Glomerular endothelial cell (primary cell): ENCODE data around the gene OPA3. TPM values are rescaled to one million over a fixed set of nuclear protein-coding genes. Genes with fewer than 3 reads are reported as not detected.
"Not testable (repeated sequence)": the region's sequence is repeated elsewhere in the genome, so short reads cannot be mapped to it uniquely, and the experiment has no call there.

ENCODE experiments used
- DNase-seq: peaks from one replicate; pipeline ENCODE4 v3.0.0-alpha.2; 2011; ENCODE audit warnings: low read depth, low spot score; ENCODE audit errors: extremely low read depth
- total RNA-seq: library from RNA; depleted of rRNA; stranded (reverse); fragments of >200 nt; gene quantifications from 2 replicates; pipeline ENCODE4 v1.2.3, GENCODE V29; 2015

Gene OPA3
- 14.9 and 16.6 TPM in 2 replicates for total RNA-seq

DNA sequence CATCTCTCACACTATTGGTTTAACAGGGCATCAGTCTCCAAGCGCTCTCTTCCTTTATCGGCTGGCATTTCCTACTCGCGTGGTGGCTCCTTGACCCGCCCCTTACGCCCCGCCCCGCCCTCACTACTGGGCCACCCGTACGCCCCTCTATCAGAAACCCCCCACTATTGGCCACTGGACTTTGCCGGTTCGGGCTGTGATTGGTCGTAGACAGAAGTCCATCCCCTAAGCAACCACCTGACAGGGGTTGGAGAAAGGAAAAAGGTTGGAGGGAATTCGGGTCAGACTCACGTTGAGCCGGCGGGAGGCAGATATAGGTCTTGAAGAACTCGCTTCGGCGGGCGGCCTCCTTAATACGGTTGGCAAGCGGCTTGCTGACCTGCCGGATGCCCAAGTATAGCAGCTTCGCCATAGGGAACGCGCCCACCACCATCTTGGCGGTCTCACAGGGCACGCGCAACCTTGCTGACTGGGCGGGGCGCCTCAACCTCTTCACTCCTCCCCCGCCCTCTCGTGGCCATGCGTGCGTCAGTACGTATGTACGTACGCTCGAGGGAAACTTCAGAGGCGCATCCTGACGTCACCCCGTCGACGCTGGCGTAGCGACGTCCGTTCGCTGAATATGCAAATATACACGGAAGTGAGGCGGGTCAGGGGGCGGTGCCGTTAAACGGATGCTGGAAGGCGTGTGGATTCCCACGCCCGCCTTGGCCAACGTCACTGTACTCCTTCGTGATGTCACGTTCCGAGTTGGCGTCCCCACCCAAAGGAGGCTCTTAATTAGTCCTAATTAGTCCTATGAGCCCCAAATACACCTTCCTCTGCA lies at the start of gene OPA3:
TSS of gene OPA3 (minus strand) at position 471 of the 826 bp plus-strand sequence. CDS start at position 433, 38 bp downstream.
- DNase-seq: peak; percentile 97

DNA sequence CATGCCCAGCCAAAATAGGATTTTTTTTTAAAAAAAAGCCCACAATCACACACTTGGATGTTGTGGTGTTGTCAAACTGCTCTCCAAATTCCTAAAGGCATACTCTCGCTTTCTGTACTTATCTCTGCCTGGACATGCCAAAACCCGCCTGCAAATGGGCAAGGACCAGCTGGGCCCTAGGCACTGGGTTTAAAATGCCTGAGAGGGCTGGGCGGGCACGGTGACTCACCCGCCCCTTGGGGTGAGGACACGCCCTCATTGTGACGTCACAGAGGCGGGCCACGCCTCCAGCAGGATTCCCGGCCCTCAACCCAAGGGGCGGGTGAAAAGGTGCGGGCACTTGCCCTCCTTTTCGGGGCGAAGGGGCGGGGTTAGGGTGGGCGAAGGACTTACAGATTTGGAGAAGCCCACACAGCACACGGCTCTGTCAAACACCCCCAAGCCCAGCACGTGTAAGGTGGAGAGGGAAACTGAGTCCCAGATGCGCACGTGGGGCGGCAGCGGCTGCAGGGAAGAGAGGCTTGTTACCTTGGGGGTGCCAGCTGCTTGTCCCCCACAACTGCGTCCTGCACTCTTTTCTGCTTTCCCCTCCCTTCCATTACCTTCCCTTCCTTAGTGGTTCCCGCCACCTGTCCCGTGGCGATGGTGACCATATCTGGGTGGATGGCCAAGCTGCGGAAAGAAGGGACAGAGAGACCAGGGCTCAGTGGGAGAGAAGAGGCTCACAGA lies 48.0 kb upstream of the OPA3 start:
- DNase-seq: no peak

DNA sequence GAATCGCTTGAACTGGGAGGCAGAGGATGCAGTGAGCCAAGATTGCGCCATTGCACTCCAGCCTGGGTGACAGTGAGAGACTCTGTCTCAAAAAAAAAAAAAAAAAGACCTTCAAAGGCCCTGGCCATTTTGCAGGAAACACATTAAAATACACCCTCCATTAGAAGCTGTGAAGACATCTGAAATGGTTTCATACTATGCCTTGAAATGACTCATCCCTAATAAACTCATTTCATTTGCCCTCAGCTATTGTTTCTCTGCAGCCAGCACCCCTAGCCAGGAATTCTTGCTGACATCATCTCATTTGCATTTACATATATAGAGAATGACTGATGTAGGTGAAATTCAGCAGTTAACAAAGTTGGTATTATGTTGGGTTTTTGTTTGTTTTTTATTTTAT lies 45.9 kb upstream of the OPA3 start:
- no peak for DNase-seq

DNA sequence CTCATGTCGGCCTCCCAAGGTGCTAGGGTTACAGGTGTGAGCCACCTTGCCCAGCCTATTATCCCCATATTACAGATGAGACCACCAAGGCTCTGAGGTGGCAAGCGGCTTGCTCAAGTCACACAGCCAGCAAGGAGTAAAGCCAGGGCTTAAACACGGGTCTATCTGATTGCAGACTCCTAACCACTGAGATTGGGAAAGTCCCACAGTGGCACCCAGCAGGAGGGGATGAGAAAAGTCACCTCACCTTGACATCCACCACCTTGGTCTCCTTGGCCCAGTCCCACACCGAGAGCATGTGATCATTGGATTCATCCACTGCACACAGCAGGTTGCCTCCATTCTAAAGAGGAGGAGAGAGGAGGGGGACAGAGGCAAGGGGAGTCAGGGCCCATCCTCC lies 45.1 kb upstream of the OPA3 start:
- DNase-seq: no peak

DNA sequence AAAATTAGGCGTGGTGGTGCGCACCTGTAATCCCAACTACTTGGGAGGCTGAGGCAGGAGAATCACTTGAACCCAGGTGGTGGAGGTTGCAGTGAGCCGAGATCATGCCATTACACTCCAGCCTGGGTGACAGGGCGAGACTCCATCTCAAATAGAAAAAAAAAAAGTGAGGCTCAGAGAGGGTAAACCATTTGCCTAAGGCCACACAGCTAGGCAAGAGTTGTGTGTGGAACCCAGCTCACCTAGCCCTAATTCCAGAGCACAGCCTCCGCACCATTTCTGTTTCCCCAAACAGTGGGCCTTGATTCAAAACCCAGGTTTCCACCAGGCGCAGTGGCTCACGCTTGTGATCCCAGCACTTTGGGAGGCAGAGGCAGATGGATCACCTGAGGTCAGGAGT lies 43.6 kb upstream of the OPA3 start:
- not testable (repeated sequence) for DNase-seq

DNA sequence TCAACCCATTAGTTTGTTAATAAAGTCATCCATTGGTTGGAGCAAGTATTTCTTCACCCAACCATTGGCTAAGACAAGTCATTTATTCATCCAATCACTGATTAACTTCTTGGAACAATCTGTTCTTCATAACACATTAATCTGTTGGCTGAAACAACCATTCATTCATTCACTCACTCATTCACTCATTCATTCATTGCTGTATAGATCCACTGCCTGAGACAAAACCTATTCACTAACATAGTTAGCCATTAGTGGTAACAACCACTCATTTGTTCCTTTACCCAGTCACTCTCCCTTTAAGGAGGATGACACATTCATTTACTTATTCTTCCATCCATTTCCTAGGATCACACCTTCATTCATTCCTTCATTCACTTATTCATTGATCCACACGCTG lies 39.4 kb upstream of the OPA3 start:
- no peak for DNase-seq

DNA sequence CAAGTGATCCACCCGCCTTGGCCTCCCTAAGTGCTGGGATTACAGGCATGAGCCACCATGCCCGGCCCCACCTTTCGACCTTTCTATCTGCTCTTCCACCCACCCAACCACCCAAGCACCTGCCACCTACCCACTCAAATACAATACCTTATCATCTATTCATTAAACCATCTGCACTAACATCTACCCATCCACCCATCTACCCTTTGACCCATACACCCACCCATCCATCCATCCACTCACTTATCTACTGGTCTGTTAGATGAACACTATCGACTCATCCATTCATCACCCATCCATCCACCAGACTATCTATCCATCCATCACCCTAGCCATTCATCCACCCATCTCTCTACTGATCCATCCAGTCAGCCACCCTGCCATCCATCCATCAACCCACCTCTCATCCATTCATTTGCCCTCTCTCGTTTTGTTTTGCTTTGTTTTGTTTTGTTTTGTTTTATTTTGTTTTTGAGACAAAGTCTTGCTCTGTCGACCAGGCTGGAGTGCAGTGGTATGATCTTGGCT lies 37.4 kb upstream of the OPA3 start:
- DNase-seq: no peak

DNA sequence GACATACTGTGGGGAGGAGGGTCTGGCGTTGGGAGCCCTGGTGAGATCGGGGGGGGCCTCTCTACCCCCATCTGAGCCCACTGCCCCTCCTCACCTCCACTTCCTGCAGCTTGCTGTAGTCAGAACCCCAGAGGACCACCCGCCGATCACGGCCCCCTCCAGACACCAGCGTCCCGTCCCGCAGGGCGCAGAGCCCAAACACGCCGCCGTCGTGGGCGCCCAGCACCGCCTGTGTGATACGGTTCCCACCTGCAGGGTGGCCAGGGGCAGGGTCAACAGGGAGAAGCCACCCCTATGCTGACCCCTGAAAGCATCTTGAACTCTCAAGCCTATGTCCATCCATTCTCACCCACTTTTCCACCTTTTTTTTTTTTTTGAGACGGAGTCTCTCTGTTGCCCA lies 36.8 kb upstream of the OPA3 start:
- no peak for DNase-seq

DNA sequence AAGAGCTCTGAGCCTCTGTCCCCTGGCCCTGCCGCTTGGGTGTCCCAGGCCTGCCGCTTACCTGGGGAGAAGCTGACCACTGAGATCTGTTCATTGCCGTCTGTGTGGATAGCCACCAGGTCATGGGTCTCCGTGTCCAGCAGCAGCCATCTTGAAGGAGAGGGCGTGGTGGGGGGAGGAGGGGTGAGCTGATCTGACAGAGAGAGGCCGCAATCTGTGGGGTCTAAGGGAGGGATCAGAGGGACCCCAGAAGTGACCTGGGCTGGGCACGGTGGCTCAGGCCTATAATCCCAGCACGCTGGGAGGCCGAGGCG lies 32.1 kb upstream of the OPA3 start:
- no peak for DNase-seq

DNA sequence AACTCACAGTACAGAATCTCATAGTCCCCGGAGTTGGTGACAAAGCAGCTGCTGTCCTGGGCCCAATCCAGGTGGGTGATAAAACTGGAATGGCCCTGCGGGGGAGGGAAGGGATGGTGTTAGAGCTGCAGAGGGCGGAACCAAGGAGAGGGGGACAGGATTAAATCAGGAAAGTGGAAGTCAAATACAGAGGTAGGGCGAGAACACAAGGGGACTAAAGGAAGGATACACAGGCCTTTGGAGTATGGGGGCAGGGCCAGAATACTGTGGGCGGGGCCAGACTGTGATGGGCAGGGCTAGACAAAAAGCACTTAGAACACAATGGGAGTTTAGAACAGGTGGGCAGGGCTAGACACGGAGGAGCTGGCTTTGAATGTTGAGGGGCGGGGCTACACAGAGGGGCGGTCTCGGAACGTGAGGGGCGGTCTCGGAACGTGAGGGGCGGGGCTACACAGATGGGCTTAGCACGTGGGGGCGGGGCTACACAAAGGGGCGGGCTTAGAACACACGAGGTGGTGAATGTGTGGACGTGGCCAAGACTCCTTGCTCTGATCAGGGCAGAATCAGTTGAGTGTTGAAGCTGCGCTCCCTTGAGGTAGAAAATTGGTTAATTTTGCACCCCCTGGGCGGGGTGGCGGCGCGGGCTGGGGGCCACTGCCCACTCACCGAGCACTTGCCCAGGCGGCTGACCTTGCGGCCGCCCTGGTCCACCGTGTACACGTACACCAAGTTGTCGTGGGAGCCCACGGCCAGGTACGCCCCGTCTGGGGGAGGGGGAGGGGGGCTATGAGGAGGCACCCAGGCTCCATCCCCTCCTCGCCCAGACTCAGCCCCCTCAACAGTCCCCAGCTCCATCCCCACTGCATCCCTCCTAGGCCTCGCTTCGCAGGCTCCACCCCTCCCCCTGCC lies 31.4 kb upstream of the OPA3 start:
- peak; percentile 91 for DNase-seq

DNA sequence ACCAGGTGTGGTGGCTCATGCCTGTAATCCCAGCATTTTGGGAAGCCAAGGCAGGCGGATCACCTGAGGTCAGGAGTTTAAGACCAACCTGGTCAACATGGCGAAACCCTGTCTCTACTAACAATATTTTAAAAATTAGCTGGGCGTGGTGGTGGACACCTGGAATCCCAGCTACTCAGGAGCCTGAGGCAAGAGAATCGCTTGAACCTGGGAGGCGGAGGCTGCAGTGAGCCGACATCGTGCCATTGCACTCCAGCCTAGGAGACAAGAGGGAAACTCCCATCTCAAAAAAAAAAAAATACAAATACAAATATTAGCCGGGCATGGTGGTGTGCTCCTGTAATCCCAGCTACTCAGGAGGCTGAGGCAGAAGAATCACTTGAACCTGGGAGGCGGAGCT lies 30.5 kb upstream of the OPA3 start:
- DNase-seq: not testable (repeated sequence)

DNA sequence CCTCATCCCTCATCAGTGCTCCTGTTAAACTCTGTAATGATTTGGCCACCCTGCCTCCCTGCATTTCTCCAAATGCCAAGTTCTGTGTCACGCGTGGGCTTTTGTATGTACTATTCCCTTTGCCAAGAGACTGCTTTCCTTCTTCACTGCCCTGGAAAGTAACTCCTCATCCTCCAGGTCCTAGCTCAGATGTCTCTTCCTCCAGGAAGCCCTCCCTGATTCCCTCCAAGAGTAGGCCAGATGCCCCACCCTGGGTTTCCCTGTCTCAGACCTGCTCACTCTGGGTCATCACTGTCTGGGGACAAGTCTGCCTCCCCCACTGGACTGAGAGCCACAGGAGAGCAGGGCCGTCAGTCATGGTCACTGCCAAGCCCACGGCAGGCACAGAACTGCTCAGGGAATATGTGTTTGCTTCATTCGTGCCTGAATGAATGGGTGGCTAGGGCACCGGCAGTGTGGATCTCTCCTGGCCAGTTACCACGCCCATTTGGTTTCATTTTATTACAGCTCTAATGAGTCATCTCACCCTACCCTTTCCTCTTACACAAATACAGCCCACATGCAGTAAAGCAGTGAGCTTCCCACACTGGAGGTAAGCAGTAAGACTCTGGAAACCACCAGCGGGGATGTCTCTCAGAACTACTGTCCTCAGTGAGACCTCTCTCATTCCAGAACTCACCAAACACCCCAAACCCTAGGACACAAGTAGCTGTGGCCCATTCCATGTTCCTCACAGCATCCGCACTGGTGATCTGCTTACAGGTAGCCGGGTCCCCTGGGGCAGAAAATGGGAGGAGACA lies 29.5 kb upstream of the OPA3 start:
- no peak for DNase-seq

DNA sequence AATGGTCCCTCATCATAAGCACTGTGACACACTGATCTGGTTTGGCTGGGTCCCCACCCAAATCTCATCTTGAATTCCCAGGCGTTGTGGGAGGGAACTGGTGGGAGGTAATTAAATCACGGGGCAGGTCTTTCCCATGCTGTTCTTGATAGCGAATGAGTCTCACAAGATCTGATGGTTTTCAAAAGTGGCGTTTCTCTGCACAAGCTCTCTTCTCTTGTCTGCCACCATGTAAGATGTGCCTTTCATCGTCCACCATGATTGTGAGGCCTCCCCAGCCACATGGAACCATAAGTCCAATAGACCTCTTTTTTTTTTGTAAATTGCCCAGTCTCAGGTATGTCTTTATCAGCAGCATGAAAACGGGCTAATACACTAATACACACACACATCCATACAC lies 24.3 kb upstream of the OPA3 start:
- no peak for DNase-seq

DNA sequence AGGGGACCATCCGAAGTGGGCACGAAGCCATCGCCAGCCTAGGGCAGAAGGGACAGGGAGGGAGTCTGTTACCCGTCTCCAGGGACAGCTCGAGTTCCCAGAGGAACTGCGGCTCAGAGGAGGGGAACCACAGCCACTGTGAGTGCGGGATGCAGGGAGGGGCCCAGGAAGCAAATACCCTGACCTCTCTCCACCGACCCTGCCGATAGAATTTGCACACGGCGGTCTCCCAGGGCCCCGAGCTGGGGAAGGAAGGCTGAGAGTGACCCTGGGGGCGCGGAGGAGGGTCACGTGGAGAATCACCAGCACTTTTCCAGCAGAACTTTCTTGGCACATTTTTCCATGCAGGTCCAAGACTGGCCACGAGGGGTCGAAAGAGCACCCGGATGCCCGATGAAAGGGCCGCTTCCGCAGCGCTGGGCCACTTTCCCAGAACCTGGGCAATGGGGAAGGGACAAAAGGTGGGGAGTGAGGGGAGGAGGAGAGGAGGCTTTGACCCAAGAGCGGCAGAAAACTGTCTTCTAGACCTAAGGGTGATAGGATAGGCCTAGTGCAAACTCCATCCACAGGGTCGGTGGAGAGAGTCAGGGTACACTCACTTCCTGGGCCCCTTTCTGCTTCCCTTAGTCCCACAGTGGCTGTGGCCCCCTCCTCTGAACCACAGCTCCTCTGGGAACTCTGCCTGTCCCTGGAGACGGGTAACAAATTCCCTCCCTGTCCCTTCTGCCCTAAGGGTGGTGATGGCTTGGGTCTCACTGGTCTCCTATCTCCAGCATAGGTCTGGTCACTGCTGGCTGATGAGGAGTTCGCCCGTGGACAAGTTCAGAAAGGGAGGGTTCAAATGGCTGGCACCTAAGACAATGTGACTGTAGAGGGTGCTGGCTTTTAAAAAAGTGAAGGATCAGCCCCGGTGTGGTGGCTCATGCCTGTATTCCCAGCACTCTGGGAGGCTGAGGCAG lies 22.7 kb upstream of the OPA3 start:
- DNase-seq: no peak

DNA sequence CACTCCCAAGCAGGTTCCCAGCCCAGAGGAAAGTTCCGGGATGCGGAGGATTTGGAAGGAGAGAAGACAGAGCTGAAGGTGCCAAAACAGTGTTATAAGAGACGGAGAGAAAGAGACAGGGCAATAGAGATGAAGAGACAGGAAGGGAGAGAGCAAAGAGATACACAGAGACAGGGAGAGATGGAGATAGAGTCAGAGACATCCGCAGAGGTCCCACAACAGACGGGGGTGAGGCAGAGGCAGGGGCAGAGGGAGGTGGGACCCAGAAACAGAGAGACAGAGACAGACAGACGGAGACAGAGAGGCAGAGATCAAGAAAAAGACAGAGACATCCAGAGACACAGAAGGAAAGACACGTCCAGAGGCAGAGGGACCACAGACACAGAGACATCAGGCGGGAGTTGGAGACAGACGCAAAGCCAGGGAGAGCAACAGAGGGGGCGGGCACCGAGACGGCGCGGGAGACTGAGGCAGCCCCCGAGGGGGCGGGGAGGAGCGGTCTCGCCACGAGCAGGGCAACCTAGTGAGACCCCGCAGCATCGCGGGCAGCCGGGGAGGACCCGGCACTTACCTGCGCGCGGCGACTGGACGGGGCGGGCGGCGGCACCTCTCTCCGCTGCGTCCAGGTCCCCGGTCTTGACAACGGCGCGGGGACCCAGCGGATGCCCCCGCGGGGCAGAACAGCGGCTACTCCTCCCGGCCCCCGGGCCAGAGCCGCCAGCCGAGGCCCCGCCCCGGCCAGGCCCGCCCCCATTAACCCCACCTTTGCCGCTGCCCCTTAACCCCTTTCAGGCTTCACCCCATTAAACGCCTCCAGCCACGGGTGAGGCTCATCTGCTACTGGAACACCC lies 17.1 kb upstream of the OPA3 start, which contains the start of gene GPR4:
TSS of gene GPR4 (minus strand) at position 689 of the 851 bp plus-strand sequence. CDS start 10,346 bp downstream, outside the sequence.
- DNase-seq: no peak

DNA sequence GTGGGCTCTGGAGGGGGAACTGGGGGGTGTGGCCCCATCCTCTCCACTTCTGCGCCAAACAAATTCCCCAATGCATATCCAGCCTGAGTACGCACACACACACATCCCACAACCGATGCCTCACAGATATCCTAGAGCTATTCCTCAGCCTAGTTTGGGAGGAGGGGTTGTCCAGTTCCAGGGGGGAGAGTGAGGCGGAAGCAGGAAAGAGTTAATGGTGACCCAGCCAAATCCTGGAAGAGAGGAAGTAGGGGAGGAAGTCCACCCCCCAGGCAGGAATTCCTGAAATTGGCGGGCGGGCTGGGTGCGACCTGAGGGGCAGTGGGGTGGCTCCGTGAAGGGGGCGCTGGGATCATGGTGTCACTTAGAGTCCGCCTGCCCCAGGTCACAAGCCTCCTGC lies 16.5 kb upstream of the OPA3 start:
- DNase-seq: no peak

DNA sequence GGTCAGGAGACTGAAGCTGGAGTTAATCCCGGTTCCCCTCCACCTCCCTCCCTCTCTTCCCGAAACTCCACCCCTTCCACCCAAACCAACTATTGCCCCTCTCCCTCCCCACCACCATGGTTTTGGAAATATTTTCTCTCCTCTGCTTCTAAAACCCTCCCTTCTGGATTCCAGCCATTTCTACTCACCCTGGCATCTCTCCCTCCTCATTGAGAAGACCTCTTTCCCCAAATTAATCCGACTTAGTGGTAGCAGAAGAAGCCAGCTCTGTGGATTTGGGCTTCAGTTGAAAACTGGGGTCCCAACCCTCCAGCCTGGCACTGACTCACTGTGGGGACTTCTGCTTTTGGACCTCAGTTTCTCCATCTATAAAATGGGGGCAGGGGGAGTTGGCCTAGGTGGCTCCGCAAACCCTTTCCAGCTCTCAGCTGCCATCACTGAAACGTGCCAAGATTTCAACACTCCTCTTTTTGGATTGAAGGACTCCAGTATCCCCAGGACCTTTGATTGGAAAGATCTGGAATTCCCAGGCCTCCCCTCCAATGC lies 15.8 kb upstream of the OPA3 start:
- DNase-seq: no peak

DNA sequence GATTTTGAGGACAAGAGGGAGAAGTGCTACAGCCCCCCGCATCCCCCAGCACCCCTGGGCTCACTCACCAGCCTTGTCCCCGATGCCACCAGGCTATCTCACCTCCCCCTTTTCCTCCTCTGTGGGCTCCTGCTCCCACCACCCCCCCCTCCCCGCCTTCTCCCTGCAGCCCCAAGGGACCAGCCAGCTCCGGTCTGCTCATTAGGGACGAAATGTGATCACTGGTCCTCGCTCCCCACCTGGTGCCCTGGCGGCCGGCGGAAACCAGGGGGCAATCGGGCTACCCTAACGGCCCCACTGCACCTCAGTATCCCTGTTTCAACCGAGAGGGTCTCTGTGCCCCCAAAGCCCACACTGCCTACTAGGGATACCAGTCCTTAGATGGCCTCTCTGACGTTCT lies 14.7 kb upstream of the OPA3 start:
- DNase-seq: no peak
